Stimulated activated CD8-positive, alpha-beta memory T cell treated with anti-CD3 and anti-CD28 coated beads, Interleukin-15, amount 100 ng/mL, for 4 hours (primary cell): ENCODE measurements around the gene CEACAM18.
"Not testable (repeated sequence)": the region's sequence is repeated elsewhere in the genome, so short reads cannot be mapped to it uniquely, and the experiment has no call there.

Experiments
- DNase-seq, 2 donors: peaks; one replicate each; pipeline ENCODE4 v3.0.0-alpha.2; 2020; ENCODE audit warnings: low read depth in 2 of 2

Gene CEACAM18

DNA sequence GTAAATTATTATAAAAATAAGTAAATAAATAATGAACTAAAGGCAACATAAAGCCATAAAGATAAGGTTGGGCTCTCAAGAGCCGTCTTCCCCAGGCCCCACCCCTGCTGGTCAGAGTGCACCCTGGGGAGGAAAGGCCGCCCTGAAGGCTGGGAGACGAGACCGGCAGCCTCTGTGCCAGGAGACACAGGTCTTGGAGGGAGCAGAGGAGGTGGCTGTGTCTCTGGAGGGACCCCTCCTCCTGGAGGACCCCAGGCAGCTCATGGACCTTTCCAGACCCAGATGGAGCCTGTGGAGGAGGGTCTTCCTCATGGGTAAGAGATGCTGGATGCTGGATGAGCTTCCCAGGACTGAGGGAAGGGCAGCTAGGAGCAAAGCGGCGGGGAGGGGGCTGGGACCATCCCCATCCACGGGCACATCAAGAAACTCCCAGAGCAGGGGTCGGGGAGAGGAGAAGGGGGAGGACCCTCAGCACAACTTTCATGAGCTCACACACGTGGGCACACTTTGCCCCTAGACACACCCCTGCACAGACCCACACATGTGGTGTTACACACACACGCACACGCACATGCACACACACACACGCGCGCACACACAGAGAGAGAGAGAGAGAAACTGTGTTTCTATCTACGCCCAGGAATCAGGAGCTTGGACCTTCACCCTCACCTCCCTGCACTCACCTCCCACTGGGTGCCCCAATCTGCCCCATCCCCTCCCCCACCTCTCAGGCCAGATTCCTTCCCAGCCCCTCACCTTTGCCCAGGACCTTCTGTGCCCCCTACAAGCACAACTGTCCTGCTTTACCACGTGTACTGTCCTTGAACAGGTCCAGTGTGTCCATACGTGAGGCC, at the start of gene CEACAM18:
Gene CEACAM18, plus strand, starts transcription at position 159 of the 854 bp plus-strand sequence.
- no peak for DNase-seq

DNA sequence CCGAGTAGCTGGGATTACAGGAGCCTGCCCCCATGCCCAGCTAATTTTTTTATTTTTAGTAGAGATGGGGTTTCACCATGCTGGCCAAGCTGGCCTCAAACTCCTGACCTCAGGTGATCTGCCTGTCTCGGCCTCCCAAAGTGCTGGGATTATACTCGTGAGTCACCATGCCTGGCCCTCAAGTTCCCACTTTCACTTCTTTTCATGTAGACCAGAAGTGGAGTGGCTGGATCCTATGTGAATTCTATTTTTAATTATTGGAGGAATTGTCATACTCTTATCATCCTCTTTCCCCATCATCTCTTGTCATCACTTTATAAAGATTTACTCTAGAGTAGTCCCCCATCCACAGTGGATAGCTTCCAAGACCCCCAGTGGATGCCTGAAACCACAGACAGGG, 48.1 kb upstream of the CEACAM18 start:
- DNase-seq, result no peak

DNA sequence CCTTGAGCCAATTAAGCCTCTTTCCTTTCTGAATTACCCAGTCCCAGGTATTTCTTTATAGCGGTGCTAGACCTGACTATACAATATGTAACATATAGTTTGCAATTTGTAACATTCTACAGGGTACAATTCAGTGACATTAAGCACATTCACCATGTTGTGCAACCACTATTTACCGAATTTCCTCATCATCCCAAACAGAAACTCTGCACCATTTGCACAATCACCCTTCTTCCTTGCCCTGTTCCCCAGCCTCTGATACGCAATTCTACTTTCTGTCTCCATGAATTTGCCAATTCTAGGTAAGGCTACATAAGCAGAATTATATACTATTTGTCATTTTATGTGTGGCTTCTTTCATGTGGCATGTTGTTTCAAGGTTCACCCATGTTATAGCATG, 47.2 kb upstream of the CEACAM18 start:
- DNase-seq, result no peak

DNA sequence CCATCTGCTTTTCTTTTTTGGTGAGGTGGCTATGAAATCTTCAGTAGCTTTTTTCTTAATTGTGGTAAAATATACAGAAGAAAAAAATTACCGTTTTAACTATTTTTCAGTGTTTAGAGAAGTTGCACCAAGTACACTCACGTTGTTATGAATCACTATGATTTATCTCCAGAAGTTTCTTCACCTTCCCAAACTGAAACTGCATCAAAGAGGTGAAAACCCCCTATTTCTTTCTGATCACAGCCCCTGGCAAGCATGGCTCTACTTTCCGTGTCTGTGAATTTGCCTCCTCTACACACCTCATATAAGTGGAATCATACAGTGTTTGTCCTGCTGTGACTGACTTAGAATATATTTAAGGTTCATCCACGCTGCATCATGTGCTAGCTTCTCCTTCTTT, 45.3 kb upstream of the CEACAM18 start:
- no peak for DNase-seq

DNA sequence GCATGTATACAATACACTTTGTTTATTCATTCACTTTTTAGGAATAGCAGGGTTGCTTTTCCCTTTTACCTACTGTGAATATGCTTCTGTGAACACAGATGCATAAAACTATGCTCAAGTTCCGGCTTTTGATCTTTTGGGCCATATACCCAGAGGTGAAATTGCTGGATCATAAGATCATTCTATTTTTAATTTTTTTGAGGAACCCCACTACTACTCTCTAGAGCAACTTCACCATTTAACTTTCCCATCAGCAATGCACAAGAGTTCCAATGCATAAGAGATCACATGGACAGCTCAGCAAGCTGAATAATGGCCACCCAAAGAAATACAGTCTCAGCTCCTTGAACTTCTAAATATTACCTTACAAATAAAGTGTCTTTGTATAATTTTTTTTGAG, 43.9 kb upstream of the CEACAM18 start:
- no peak for DNase-seq

DNA sequence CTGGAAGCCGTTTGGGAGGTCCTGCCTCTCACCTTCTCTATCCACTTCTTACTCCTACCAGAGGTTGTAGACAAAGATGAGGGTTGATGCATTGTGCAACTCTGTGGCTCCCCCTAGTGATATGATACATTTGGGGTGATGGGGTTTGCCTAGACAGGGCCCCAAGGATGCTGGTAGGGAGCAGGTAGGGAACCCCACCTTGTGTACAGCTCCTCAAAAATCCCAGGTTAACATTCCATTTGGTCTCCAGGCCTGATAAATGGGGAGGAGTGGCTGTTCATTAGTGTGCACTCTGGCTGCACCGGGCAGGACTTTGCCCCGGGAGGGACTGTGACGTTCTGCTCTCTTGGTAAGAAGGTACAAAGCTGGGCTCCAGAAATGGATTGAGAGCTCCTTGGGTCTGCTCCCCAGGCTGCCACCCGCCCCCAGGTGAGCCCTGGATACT, 39.3 kb upstream of the CEACAM18 start:
- no peak for DNase-seq

DNA sequence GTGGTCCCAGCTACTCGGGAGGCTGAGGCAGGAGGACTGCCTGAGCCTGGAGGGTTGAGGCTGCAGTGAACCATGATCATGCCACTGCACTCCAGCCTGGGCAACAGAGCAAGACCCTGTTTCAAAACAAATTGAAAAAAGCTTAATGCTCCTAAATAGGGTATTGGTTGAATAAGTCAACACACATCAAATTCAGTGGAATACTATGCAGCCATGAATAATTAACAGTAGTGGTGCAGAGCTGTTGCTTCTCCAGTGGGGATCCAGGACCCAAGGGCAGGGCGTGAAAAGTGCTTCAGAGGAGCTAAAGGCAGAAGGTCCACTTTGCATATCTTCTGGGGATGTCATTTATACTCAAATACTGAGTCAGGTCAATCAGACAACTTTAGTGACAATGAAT, 38.3 kb upstream of the CEACAM18 start:
- DNase-seq, result no peak

DNA sequence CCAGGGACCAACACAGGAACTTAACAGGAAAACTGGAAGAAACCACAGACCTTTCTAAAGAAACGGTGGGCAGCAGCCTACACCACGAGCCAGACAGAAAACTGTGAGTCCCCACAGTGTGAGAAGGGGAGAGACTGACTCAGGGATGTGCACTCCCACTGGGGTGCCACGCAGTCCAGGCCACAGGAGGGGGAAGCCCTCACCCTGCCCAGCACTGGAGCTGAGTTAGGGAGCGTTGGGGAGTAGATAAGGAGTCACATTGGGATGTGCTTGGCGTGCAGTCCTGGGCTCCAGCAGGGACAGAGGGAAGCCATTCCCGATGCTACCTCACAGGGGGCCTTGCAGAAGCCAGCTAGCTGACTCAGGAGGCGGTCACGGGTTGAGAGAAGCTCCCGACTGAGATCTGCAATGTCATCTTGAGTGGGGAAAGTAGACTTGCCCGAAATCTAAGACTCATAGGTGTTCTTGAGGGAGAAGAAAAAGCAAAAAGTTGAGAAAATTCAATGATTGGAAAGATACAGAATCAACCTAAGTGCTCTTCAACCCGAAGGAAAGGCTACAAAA, 37.4 kb upstream of the CEACAM18 start:
- DNase-seq, result peak; percentile 47 to 70

DNA sequence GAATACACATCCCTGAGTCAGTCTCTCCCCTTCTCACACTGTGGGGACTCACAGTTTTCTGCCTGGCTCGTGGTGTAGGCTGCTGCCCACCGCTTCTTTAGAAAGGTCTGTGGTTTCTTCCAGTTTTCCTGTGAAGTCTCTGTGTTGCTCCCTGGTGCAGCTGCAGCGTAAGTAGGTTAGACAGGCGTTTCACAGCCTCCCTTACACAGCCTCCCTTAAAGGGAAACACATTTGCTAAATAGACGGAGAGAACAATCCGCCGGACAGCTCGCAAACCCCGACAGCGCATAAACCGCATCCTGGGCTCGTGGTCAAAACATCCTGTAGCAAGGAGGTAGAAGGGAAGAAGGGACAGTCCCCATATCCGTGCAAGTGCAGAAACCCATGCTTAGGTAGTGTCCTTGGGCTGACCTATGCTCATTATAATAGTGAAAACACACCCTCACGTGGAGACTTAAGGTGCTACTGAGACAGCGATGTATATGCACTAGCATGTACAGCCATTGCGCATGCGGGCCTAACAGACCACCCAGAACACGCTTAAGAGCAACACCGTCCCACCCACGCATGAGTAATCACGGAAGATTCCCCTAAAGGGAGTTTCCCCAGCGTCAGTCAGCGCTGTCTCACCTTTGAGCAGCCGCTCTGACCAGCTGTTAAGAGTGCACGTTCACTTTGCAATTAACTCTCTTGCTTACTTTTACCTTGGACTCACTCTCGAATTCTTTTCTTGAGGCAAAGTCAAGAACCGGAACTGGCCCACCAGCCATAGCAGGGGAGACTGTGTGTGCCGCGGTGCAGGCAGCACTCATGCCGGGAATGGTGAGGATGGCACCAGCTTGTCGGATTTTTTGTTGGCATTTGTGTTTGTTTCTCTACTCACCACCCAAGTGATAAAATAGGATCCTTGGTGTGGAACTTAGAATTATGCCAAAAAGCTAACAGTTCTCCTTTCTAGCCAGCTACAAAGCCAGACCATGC, 36.6 kb upstream of the CEACAM18 start:
- DNase-seq, result peak; percentile 77 to 90

DNA sequence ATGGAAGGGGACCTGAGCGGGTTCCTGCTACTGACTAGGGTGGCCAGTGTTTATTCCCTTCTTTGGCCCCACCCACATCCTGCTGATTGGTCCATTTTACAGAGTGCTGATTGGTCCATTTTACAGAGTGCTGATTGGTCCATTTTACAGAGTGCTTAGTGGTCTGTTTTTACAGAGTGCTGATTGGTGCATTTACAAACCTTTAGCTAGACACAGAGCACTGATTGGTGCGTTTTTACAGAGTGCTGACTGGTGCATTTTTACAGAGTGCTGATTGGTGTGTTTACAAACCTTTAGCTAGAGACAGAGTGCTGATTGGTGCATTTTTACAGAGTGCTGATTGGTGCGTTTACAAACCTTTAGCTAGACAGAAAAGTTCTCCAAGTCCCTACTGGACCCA, 30.8 kb upstream of the CEACAM18 start:
- DNase-seq, result not testable (repeated sequence)

DNA sequence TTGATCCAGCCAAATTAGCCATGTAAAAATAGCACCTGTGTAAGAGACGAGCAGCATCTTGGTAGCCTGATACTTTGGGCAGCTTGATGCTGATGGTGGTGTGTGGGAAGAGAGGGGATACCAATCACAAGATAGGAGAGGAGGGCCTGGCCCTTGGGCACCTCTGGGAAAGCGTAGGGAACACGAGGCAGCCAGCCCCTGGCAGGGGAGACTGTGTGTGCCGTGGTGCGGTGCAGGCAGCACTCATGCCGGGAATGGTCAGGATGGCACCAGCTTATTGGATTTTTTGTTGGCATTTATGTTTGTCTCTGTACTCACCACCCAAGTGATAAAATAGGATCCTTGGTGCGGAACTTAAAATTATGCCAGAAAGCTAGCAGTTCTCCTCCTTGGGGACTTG, 30.3 kb upstream of the CEACAM18 start:
- DNase-seq, result no peak

DNA sequence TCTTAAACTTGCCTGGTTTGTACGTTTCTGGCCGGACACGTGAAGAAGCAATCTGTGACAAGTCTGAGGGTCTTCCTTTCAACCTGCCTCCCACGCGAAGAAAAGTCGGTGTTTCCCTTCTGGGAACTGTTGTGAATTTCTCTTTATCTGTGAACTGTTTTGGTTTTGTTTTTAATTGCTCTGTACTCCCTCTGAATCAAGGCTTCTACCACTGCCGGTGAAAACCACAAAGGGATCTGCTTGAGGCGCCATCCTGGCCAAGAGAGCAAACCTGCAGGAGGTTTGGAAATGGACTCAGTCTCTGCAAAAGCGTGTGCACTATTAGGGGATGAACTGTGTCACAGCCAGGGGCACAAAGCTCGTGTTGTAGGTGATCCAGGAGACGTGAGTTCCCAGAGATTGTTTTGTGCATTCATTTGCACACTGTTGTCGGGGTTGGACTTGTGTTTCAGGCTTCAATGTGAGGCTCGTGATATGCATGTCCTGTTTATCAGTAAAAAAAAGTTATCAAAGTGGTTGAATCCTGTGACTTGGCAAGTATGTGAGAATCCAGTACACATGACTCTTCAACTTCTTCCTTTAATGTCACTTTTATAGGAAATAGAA, 29.8 kb upstream of the CEACAM18 start:
- peak; percentile 18 to 57 for DNase-seq

DNA sequence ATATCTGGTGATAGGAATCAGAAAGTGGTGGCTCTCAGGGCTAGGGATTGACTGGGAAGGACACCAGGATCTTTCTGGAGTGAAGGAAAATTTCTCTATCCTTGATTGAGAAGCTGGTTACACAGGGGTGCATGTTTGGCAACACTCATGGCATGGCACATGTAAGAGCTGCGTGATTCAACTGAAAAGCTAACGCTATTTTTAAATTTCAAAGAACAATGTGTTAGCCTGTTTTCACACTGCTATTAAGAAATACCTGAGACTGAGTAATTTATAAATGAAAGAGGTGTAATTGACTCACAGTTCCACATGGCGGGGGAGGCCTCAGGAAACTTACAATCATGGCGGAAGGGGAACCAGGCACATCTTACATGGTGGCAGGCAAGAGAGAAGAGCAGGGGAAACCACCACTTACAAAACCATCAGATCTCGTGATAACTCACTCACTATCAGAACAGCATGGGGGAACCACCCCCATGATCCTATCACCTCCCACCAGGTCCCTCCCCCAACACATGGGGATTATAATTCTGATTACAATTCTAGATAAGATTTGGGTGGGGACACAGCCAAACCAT, 27.5 kb upstream of the CEACAM18 start:
- peak in 1 of 2 donors; percentile 57 for DNase-seq

DNA sequence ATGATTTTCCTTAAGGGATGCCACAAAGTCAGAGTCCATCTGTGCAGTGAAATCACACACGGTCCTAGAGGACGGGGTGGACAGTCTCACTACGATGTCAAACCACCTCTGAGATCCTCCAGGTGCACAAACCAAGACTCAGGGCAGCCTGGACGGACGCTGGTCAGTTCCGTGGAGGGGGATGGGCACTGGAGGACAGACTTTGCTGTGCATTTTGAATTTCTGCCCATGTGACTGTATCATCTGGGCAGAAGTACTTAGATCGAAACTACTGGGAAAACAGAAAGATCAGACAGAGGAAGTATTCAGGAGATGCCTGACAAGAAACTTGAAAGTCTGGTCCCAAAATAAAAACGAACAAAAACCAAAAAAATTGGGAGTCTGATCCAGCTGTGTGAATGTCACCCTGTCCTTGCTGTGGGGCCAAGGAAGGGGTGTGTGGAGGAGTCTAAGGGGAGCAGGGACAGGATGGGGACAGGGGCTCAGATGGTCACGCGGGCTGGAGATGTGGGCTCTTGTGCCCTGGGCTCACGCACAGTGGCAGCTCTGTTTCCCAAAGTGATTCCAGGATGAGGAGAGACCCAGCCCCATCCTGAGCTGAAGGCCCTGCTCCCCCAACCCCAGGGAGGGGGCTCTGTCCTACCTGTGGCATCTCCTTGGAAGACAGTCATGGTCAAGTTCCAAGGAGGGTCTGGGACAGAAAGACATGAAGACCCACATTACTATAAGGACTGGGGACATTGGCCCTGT, 21.6 kb upstream of the CEACAM18 start:
- DNase-seq, result no peak

DNA sequence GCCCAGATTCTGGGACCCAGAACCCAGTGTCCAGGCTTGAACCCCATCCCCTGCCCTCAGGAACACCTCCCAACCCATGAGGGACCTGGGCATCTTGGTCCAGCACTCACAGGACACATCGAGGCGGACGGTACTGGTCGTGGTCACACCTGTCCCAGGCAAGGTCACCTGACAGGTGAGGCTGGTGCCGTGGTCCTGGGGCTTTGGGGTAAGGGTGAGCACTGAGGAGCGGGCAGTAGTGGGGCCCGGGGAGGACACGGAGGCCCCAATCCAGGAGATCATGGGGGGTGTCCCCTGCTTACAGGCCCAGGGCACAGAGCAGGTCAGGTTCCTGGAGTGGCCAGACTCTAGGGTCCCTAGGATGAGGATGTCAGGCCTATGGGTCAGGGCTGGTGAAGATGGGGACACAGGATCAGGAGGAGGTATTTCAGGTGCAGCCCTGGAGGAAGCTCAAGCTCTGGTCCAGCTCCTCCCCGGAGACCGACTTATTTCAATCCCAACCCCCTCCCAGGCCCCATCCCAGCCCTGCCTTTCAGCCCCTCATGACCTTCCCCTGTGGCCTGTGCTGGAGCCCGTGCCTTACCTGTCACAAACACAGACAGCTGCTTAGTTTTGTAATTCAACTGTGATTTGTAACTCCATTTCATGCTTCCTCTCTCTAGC, 20.9 kb upstream of the CEACAM18 start:
- DNase-seq, result no peak

DNA sequence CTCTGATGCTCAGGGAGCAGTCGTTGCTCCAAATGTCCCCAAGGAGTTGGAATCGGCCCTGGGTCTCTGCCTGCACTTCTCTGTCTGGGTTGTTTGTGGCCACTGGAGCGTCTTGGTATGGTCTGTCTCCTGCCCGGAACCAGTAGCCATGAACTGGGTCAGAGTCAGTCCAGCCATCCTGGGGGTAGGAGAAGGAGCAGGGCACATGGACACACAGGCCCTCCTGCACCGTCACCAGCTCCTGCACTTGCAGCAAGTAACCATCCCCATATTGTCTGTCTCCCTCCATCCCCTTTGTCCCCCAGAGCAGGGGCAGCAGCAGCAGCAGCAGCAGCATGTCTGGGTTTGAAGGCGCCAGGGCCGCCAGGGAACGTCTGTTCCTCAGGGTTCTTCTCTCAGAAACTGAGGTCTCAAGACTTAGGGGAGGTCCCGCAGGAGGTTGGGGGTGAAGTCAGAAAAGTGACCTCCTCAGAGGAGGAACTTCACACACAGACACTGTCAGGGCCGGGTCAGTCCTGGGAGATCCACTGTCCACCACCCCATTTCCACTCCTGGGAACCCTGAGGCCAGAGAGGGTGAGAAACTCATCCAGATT, 20.2 kb upstream of the CEACAM18 start, which contains the start of gene SIGLEC8:
Gene SIGLEC8, minus strand, starts transcription at position 404 of the 595 bp plus-strand sequence. Its CDS starts 67 bp downstream, at position 337.
- no peak for DNase-seq

DNA sequence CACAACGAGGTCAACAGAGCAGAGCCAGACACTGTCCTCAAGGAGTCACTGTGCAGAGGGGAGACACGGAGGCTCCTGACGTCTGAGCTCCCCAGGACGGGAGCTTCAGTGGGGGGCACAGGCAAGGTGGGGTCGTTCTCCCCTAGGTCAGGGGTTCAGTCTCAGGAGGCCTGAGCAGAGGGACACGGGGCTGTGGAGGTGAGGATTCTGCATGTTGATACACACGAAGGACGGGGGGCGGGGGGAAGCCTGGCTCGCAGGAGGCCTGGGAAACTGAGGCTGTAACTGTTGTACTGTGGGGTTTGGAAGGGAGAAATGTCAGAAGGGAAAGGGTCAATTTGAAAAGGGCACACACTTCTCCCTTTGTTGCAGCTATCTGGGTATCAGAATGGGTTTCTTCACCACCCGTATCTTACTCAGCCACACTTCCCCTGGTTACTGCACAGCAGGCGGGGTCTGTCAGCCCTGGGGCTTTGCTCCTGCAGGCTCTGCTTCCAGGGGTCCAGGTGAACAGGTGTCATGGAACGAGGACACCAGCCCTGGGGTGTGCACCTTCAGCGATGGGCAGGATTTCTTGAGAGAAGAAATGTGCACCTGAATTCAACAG, 19.3 kb upstream of the CEACAM18 start:
- DNase-seq, result no peak

DNA sequence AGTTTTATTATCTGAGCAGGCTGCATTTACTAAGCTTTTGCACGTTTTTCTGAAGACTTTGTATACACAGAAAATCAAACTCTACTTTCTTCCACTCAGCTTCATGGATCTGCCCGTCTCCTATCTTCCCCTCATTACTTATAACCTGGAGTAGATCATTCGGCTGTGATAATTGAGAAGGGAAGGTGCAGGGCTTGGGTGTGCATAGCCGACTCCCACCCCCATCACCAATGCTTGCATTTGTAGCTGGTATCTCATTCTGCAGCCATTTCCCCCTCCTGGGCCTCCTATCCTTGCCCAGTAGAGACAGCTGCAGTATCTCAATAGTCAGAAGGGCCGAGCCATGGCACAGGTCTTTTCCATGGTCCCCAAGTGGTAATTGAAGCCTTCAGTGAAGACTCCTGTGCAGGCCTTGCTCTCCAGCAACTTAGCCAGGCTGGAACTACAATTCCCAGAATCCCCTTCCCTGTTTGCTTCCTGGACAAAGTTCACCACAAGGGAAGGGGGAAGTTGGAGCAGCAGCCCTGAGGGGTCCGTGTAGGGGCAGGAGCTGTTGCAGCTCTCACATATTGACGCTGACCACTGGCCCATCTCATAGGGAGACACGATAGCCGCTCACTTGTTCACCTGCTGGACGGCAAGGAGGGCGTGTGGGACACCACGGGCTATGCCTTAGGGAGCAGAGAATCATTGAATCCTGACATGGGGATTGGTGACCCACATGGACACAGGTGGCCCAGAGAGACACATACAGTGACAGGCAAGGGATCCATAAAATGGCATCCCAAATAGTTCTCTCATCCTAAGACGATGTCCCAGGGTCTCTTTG, 18.0 kb upstream of the CEACAM18 start:
- DNase-seq, result no peak
